ENCODE results near the gene LMO7.

Gene LMO7

GRCh38 chr13:75635828-75636435 lies at the start of gene LMO7:
Gene LMO7, plus strand, starts transcription at chr13:75636330. Its CDS starts 328 bp downstream, at chr13:75636658.
- in situ Hi-C loops (cut with HindIII; ENCODE audit: low pct_ligation_motif_present, low pct_unique_long_range_greater_than_20kb, low sequenced_read_pairs), result no loop called here
- peak; percentile 59 for DNase-seq

GRCh38 chr13:75587679-75588078 lies 48.5 kb upstream of the LMO7 start:
- in situ Hi-C loops (cut with HindIII; ENCODE audit: low pct_ligation_motif_present, low pct_unique_long_range_greater_than_20kb, low sequenced_read_pairs), result no loop called here
- no peak for DNase-seq

- no peak for DNase-seq
- in situ Hi-C loops (cut with HindIII; ENCODE audit: low pct_ligation_motif_present, low pct_unique_long_range_greater_than_20kb, low sequenced_read_pairs), result no loop called here
Measured at GRCh38 chr13:75596657-75597182, 39.4 kb upstream of the LMO7 start.

- no peak for DNase-seq
- in situ Hi-C loops (cut with HindIII; ENCODE audit: low pct_ligation_motif_present, low pct_unique_long_range_greater_than_20kb, low sequenced_read_pairs), result no loop called here
Measured at GRCh38 chr13:75600371-75600770, 35.8 kb upstream of the LMO7 start.

DNA sequence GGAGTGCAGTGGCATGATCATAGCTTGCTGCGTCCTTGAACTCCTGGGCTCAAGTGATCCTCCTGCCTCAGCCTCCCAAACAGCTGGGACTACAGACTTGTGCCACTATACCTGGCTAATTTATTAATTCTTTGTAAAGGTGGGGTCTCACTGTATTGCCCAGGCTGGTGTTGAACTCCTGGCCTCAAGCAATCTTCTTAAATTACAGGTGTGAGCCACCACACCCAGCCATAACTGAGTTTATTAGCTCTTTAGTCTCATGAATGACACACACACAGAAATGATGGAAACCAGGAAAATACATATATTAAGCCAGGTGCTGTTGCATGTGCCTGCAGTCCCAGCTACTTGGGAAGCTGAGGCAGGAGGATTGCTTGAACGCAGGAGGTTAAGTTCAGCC lies 33.1 kb upstream of the LMO7 start:
- DNase-seq, result no peak
- in situ Hi-C loops (cut with HindIII; ENCODE audit: low pct_ligation_motif_present, low pct_unique_long_range_greater_than_20kb, low sequenced_read_pairs), result no loop called here

GRCh38 chr13:75607447-75607846 lies 28.7 kb upstream of the LMO7 start:
- in situ Hi-C loops (cut with HindIII; ENCODE audit: low pct_ligation_motif_present, low pct_unique_long_range_greater_than_20kb, low sequenced_read_pairs), result no loop called here
- DNase-seq, result no peak

DNA sequence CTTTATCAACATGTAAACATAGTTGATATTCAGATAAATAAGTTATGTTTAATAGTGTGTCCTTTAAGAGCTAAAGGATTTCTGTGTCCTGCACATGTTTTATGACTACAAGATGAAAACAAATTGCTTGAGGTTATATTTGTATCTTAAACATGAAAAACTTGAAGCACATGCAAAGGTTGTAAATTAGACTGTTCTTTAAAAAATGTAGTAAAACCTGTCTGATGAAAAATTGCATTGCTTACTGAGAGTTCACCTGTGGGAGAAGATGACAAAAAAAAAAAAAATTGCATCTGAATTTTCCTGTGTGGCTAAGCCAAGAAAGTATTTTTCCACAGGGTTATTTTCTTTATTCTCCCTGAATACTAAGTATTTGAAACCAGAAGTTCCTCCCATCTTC lies 25.7 kb upstream of the LMO7 start:
- no peak for DNase-seq
- in situ Hi-C loops (cut with HindIII; ENCODE audit: low pct_ligation_motif_present, low pct_unique_long_range_greater_than_20kb, low sequenced_read_pairs), result no loop called here

GRCh38 chr13:75612354-75612753 lies 23.8 kb upstream of the LMO7 start:
- in situ Hi-C loops (cut with HindIII; ENCODE audit: low pct_ligation_motif_present, low pct_unique_long_range_greater_than_20kb, low sequenced_read_pairs), result no loop called here
- DNase-seq, result no peak

GRCh38 chr13:75617230-75617629 lies 18.9 kb upstream of the LMO7 start:
- in situ Hi-C loops (cut with HindIII; ENCODE audit: low pct_ligation_motif_present, low pct_unique_long_range_greater_than_20kb, low sequenced_read_pairs), result no loop called here
- DNase-seq, result no peak

- no peak for DNase-seq
- in situ Hi-C loops (cut with HindIII; ENCODE audit: low pct_ligation_motif_present, low pct_unique_long_range_greater_than_20kb, low sequenced_read_pairs), result no loop called here
Measured at GRCh38 chr13:75618308-75618707, 17.8 kb upstream of the LMO7 start.

DNA sequence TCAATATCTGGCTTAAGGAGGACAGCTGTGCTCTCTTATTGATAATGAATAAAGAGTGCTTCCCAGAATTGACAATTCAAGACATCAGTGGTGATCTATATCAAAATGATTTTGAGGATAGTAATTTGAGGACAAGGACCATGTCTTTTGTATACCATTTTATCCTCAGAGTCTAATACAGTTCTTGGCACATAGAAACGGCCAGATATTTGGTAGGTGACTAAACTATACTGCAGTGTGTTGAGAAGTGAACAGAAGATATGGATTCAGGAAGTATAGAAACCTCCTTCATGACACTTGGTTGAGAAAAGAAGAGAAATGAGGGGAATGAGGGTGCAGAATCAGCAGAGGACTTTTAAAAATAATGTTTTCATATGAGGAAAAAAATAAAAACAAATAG lies 16.1 kb upstream of the LMO7 start:
- in situ Hi-C loops (cut with HindIII; ENCODE audit: low pct_ligation_motif_present, low pct_unique_long_range_greater_than_20kb, low sequenced_read_pairs), result no loop called here

DNA sequence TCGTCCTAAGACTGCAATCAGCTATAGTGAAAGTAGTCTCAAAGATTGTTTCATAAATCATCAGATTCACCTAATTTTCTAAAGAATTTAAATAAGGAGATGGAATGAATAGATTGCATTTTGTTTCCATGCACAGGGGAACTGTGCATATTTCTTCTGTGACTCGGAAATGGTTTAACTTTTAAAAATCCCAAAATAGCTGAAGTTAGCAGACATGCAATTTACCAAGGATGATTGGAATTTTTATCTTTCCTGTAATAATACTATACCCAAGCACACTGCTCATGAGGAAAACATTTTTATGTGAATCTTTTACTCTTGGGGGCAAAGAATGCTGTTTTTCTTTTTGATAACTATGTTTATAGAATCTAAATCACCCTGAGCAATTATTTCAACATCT lies 15.0 kb upstream of the LMO7 start:
- peak; percentile 12 for DNase-seq
- in situ Hi-C loops (cut with HindIII; ENCODE audit: low pct_ligation_motif_present, low pct_unique_long_range_greater_than_20kb, low sequenced_read_pairs), result no loop called here

More for the DNA sequence above, 16.1 kb upstream of the LMO7 start:
- DNase-seq, result no peak

DNA sequence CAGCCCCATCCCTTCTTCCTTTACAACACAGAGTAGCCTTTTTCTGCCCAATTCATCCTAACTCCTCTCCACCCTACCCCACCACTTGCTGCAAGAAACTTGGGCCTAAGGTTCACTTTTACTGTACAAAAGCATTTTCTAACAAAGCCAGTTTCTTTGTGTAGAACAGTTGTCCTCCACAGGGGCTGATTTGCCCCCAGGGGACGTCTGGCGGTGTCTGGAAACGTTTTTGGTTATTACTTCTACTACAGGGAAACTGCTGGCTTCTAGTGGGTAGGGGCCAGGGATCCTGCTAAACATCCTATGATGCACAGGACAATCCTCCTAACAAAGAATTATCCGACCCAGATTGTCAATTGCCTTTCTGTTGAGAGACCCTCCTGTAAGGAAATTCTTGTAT lies 7.3 kb upstream of the LMO7 start:
- in situ Hi-C loops (cut with HindIII; ENCODE audit: low pct_ligation_motif_present, low pct_unique_long_range_greater_than_20kb, low sequenced_read_pairs), result no loop called here
- DNase-seq, result no peak

- DNase-seq, result no peak
- in situ Hi-C loops (cut with HindIII; ENCODE audit: low pct_ligation_motif_present, low pct_unique_long_range_greater_than_20kb, low sequenced_read_pairs), result no loop called here
Measured at GRCh38 chr13:75633285-75633684, 2.8 kb upstream of the LMO7 start.

GRCh38 chr13:75635101-75635827 lies 866 bp upstream of the LMO7 start:
- in situ Hi-C loops (cut with HindIII; ENCODE audit: low pct_ligation_motif_present, low pct_unique_long_range_greater_than_20kb, low sequenced_read_pairs), result no loop called here
- DNase-seq, result no peak

DNA sequence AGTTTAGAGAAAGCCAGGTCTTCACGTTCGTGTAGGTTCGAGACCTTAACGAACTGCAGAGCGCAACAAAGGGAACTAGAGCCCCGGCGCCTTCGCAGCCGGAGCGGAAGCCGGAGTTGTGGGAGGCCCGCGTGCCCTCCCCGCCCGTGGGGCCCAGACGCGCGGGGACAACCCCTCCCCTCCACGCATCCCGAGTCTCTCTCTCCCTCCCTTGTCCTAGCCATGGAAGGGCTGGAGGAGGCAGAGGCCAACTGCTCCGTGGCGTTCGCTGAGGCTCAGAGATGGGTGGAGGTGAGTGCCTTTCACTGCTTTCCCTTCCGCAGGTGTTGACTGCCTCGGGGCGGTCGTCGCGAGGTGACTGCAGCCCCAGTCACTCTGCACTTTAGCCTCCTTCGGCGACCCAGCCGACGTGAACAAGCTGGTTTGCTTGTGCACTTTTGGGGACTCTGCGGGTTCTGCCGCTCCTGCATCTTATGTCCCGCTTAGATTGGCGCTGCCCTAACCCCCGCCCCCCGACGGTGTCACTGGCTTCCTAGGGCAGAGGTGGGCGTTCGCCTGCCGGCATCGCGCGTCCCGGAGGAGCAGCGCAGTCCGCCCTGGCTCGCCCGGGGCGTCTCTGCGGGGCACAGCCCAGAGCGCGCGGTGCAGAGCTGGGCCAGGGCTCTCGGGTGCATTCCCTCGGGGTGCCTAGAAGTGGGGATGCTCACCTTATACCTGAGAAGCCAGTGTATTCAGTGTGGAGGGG lies 478 bp downstream of the LMO7 start:
- in situ Hi-C loops (cut with HindIII; ENCODE audit: low pct_ligation_motif_present, low pct_unique_long_range_greater_than_20kb, low sequenced_read_pairs), result no loop called here
- DNase-seq, result peak; percentile 48

- in situ Hi-C loops (cut with HindIII; ENCODE audit: low pct_ligation_motif_present, low pct_unique_long_range_greater_than_20kb, low sequenced_read_pairs), result no loop called here
- DNase-seq, result peak; percentile 8
Measured at GRCh38 chr13:75637181-75637750, 1.1 kb downstream of the LMO7 start.

DNA sequence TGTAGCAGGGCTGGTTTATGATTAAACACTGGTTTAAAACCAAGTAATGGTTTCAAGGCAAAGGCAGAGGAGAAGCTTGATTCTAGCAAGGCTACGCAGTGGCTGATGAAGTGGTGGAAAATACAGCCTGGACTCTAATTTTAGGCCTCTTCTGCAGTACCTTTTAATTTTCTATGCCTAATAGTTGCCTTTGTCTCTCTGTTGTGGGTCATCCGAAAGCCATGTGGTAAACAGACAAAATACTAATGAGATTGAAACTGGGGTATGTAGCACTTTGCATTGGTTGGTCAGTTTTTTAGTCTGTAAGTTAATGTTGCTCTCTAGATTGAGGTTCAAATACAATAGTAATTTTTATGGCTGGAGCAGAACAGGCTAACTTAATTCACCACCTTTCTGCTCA lies 3.3 kb downstream of the LMO7 start:
- DNase-seq, result no peak
- in situ Hi-C loops (cut with HindIII; ENCODE audit: low pct_ligation_motif_present, low pct_unique_long_range_greater_than_20kb, low sequenced_read_pairs), result no loop called here

- no peak for DNase-seq
- in situ Hi-C loops (cut with HindIII; ENCODE audit: low pct_ligation_motif_present, low pct_unique_long_range_greater_than_20kb, low sequenced_read_pairs), result no loop called here
Measured at GRCh38 chr13:75641026-75641425, 4.9 kb downstream of the LMO7 start.
